Measurements from ENCODE around the gene DHRS1. TPM values are rescaled to one million over a fixed set of nuclear protein-coding genes. Genes with fewer than 3 reads are reported as not detected.

DHRS1 gene
- total and polyA plus RNA-seq, 2 of the 4 experiments (the other 2 are of a cell fraction): 15.8 to 38.6 TPM

DNA sequence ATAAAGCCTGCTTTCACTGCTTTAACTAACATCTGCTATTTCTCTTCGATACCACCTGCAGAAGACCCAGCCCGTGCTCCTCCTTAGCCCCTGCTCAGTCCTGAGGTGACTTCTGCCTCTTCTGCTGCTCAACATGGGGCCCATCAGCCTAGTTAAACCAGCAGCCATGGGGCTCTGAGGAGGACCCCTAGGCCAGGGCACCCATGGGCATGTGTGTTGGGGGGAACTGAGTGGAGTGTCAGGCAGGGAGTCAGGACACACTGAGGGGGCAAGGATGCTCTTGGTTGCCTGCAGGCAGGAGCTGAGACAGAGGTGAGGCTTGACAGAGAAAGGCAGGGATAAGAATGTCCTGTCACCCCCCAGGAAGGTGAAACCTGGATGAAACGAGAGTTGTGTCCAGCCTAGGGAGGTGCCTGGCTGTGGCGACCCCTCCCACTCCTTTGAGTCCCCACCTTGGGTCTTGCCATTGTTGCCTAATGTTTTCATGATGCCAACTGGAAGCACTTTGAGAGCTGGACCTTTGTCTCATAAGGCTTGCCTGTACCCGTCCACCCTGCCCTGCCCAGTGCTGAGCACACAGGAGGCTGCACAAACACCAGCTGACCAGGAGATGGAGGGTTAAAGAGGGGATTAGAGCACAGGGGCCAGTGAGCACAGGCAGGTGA lies 15.7 kb downstream of the DHRS1 start:
- Histone ChIP-seq H4K20me1 (ENCODE audit: insufficient read depth, low read length) (no peaks in the 10 kb centered on the region; the same call in 1 of the 2 replicates), H3K79me1 (ENCODE audit: low read depth in 1 of 2, low read length in 2 of 2) (peaks cover 0 to 11% of the 10 kb centered on the region in 2 experiments; a peak in 3 of 4 replicates), H3K14ac (replicated peaks; ENCODE audit: low read depth, low read length) (no peak overlapping the region), H3K4me1 (ENCODE audit: control insufficient read depth, insufficient read depth, low read length) (no peaks in the 10 kb centered on the region; the same call in 1 of the 2 replicates), H3K27ac (ENCODE audit: insufficient read depth, low read length) (no peak overlapping the region), H3K27me3 (ENCODE audit: control insufficient read depth, insufficient read depth, low read length) (no peaks in the 10 kb centered on the region), H2BK20ac (ENCODE audit: low read depth, low read length) (no peak overlapping the region), H2BK120ac (ENCODE audit: low read depth, low read length) (no peak overlapping the region), H4K8ac (ENCODE audit: low read depth in 2 of 2, low read length in 2 of 2) (no peak overlapping the region), H2AK9ac (replicated peaks; ENCODE audit: low read depth, low read length, poor library complexity) (no peak overlapping the region), H3K9ac (ENCODE audit: low read depth, low read length) (no peak overlapping the region), H3K18ac (ENCODE audit: low read depth, low read length) (no peak overlapping the region), H4K91ac (ENCODE audit: insufficient read depth, low read depth, low read length) (no peak overlapping the region), H3K4ac (ENCODE audit: low read depth, low read length) (no peak overlapping the region), H3K23ac (ENCODE audit: low read depth, low read length) (no peak overlapping the region), H3K56ac (ENCODE audit: extremely low read depth, insufficient read depth, low read length) (no peak overlapping the region), H2AFZ (replicated peaks; ENCODE audit: low read length, poor library complexity) (no peak overlapping the region), H3K36me3 (ENCODE audit: control insufficient read depth, insufficient read depth, low read length) (no peaks in the 10 kb centered on the region), H3K9me1 (ENCODE audit: insufficient read depth, low read length) (no peaks in the 10 kb centered on the region; the same call in 1 of the 2 replicates), H2AK5ac (ENCODE audit: low read depth, low read length) (no peak overlapping the region), H4K5ac (ENCODE audit: low read depth, low read length) (no peak overlapping the region), H2BK15ac (ENCODE audit: low read depth, low read length) (no peak overlapping the region), H3K9me3 (ENCODE audit: control insufficient read depth, insufficient read depth, low read length) (no peaks in the 10 kb centered on the region), H3K4me3 (ENCODE audit: insufficient read depth, low read depth, low read length) (no peak overlapping the region), H3K4me2 (ENCODE audit: low read depth, low read length) (no peak overlapping the region), H2BK5ac (ENCODE audit: low read depth, low read length, poor library complexity, severe bottlenecking) (no peak overlapping the region)
- BruUV-seq (replicated peaks): no TSS peak
- no CpG with 5 or more reads among the region's 5 CpGs for WGBS, 2 experiments (ENCODE audit: extremely low coverage in 2 of 2, insufficient read length in 1 of 2)
- TF ChIP-seq CHD1 (IDR thresholded peaks at IDR 0.05; ENCODE audit: low read depth, low read length) (no peak), MAFK (IDR thresholded peaks at IDR 0.05; ENCODE audit: low read depth, low read length) (no peak), RCOR1 (IDR thresholded peaks at IDR 0.05; ENCODE audit: insufficient replicate concordance, low read length) (no peak), SMC3 (IDR thresholded peaks at IDR 0.05; ENCODE audit: low read depth, low read length) (no peak)
- ChIA-PET CTCF (interaction anchor here (0.6 kb wide), 1 partner anchor 266 kb away, joined by 3 read pairs; no protein-coding TSS in a partner anchor), POLR2A (ENCODE audit: unreplicated experiment) (interaction anchor here (0.6 kb wide), 1 partner anchor 77 kb away, joined by 3 read pairs; no protein-coding TSS in a partner anchor)
- DNase-seq (no peak), ATAC-seq (ENCODE audit: low read depth) (no peak)
- intact Hi-C loops (cut with micrococcal nuclease) (no loop called here), in situ Hi-C loops (cut with MboI; ENCODE audit: low sequenced_read_pairs) (no loop called here), dilution Hi-C loops (cut with HindIII; ENCODE audit: low sequenced_read_pairs, unreplicated experiment) (no loop called here)
